Measurements from ENCODE around the gene TRPT1. TPM values are rescaled to one million over a fixed set of nuclear protein-coding genes. Genes with fewer than 3 reads are reported as not detected.

The TRPT1 gene
- total RNA-seq, 1 experiment from 2014 or later = 58.8 TPM

DNA sequence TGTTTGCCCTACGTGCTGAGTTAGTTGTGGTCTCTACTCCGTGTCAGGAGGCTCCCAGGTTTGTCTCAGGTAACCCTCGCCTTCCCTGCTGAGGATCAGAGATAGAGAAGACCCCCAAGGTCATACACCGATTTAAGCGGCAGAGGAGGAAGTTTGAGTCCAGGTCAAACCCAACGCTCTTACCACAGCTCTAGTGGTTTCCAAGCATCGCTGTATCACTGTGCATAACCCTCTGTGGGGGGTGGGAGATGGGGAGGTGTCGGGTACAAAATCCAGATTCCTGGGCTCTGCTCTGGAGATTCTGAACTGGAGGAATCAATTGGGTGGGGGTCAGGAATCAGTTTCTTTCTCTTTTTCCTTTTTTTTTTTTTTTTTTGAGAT lies 5.0 kb upstream of the TRPT1 start:
- CTCF ChIA-PET = interaction anchor here (1.0 to 2.8 kb wide), 5 partner anchors 17 to 74 kb away, joined by 3 to 25 read pairs (median 3); partner anchors contain the start of gene PLCB3

GRCh38 chr11:64230171-64230984 lies 4.4 kb upstream of the TRPT1 start, which contains the start of gene DNAJC4:
Gene DNAJC4 (plus strand): TSS chr11:64230548. CDS start chr11:64230855, 307 bp downstream.
- CTCF ChIA-PET = interaction anchor here (0.6 to 2.8 kb wide), 5 partner anchors 17 to 126 kb away, joined by 3 to 25 read pairs (median 3); partner anchors contain the start of gene PLCB3
- TF ChIP-seq NFATC4 (CRISPR knock-in tag; IDR thresholded peaks at IDR 0.05) (no peak), GTF2I (CRISPR knock-in tag; conservative IDR thresholded peaks at IDR 0.05) (no peak), EMX1 (CRISPR knock-in tag; IDR thresholded peaks at IDR 0.05) (no peak), ZBTB43 (CRISPR knock-in tag; IDR thresholded peaks at IDR 0.05) (no peak), AR (CRISPR knock-in tag; IDR thresholded peaks at IDR 0.05) (no peak), ZNF317 (CRISPR knock-in tag; IDR thresholded peaks at IDR 0.05; ENCODE audit: borderline replicate concordance, low read depth) (no peak), TCF7 (CRISPR knock-in tag; IDR thresholded peaks at IDR 0.05; ENCODE audit: low read depth) (no peak), ZNF532 (CRISPR knock-in tag; IDR thresholded peaks at IDR 0.05; ENCODE audit: borderline replicate concordance) (no peak), NFYB (CRISPR knock-in tag; conservative IDR thresholded peaks at IDR 0.05; ENCODE audit: low read depth) (peak; percentile 46), GABPB1 (CRISPR knock-in tag; IDR thresholded peaks at IDR 0.05) (0 out of 2 replicates have a peak, but pooled peaks have one; percentile 21), ETV6 (CRISPR knock-in tag; IDR thresholded peaks at IDR 0.05) (0 out of 2 replicates have a peak, but pooled peaks have one; percentile 35)
- TF ChIP-seq, protein P1, sequence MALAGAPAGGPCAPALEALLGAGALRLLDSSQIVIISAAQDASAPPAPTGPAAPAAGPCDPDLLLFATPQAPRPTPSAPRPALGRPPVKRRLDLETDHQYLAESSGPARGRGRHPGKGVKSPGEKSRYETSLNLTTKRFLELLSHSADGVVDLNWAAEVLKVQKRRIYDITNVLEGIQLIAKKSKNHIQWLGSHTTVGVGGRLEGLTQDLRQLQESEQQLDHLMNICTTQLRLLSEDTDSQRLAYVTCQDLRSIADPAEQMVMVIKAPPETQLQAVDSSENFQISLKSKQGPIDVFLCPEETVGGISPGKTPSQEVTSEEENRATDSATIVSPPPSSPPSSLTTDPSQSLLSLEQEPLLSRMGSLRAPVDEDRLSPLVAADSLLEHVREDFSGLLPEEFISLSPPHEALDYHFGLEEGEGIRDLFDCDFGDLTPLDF (CRISPR knock-in tag; IDR thresholded peaks at IDR 0.05) = no peak
- TF ChIP-seq, protein P2, sequence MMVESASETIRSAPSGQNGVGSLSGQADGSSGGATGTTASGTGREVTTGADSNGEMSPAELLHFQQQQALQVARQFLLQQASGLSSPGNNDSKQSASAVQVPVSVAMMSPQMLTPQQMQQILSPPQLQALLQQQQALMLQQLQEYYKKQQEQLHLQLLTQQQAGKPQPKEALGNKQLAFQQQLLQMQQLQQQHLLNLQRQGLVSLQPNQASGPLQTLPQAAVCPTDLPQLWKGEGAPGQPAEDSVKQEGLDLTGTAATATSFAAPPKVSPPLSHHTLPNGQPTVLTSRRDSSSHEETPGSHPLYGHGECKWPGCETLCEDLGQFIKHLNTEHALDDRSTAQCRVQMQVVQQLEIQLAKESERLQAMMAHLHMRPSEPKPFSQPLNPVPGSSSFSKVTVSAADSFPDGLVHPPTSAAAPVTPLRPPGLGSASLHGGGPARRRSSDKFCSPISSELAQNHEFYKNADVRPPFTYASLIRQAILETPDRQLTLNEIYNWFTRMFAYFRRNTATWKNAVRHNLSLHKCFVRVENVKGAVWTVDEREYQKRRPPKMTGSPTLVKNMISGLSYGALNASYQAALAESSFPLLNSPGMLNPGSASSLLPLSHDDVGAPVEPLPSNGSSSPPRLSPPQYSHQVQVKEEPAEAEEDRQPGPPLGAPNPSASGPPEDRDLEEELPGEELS (CRISPR knock-in tag; IDR thresholded peaks at IDR 0.05) = no peak

More for the DNA sequence above, 5.0 kb upstream of the TRPT1 start:
- Mint-ChIP-seq H3K4me3 (peak overlapping the region; percentile 82), H3K27ac (peak overlapping the region; percentile 90; the same call in 1 of the 2 replicates), H3K9me3 (no peaks in the 10 kb centered on the region), H3K27me3 (ENCODE audit: low read depth) (peaks cover 16% of the 10 kb centered on the region), H3K36me3 (peaks cover 3% of the 10 kb centered on the region; the same call in 1 of the 2 replicates), H3K4me1 (peaks cover 37% of the 10 kb centered on the region)
- ATAC-seq = no peak
- DNase-seq (ENCODE audit: low spot score) = no peak
- POLR2A ChIA-PET = interaction anchor here (0.7 to 1.3 kb wide), 3 partner anchors 10 to 87 kb away, joined by 3 to 7 read pairs (median 4); partner anchors contain the start of genes FKBP2 and PRDX5
- TF ChIP-seq TEAD1 (CRISPR knock-in tag; IDR thresholded peaks at IDR 0.05) (no peak), TCF7 (CRISPR knock-in tag; IDR thresholded peaks at IDR 0.05; ENCODE audit: low read depth) (no peak), TP53 (CRISPR knock-in tag; IDR thresholded peaks at IDR 0.05) (no peak), ZBTB21 (CRISPR knock-in tag; IDR thresholded peaks at IDR 0.05; ENCODE audit: borderline replicate concordance) (no peak), TEAD4 (CRISPR knock-in tag; IDR thresholded peaks at IDR 0.05) (no peak), NFATC4 (CRISPR knock-in tag; IDR thresholded peaks at IDR 0.05) (no peak), RORB (CRISPR knock-in tag; IDR thresholded peaks at IDR 0.05) (no peak), ZNF138 (CRISPR knock-in tag; conservative IDR thresholded peaks at IDR 0.05) (no peak)
- TF ChIP-seq, protein P3, sequence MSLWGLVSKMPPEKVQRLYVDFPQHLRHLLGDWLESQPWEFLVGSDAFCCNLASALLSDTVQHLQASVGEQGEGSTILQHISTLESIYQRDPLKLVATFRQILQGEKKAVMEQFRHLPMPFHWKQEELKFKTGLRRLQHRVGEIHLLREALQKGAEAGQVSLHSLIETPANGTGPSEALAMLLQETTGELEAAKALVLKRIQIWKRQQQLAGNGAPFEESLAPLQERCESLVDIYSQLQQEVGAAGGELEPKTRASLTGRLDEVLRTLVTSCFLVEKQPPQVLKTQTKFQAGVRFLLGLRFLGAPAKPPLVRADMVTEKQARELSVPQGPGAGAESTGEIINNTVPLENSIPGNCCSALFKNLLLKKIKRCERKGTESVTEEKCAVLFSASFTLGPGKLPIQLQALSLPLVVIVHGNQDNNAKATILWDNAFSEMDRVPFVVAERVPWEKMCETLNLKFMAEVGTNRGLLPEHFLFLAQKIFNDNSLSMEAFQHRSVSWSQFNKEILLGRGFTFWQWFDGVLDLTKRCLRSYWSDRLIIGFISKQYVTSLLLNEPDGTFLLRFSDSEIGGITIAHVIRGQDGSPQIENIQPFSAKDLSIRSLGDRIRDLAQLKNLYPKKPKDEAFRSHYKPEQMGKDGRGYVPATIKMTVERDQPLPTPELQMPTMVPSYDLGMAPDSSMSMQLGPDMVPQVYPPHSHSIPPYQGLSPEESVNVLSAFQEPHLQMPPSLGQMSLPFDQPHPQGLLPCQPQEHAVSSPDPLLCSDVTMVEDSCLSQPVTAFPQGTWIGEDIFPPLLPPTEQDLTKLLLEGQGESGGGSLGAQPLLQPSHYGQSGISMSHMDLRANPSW (CRISPR knock-in tag; conservative IDR thresholded peaks at IDR 0.05; ENCODE audit: low read depth) = no peak

More at GRCh38 chr11:64230171-64230984, 4.4 kb upstream of the TRPT1 start, which contains the start of gene DNAJC4:
- POLR2A ChIA-PET = interaction anchor here (0.5 to 1.0 kb wide), 4 partner anchors 21 to 221 kb away, joined by 3 to 5 read pairs (median 3); partner anchors contain the start of genes PRDX5 and STIP1
- Mint-ChIP-seq H3K27ac (peak within 1 kb of the TSS; percentile 90), H3K9me3 (no peaks in the 10 kb centered on the region), H3K4me1 (peaks cover 36% of the 10 kb centered on the region), H3K4me3 (peak within 1 kb of the TSS; percentile 82), H3K36me3 (peaks cover 1% of the 10 kb centered on the region; the same call in 1 of the 2 replicates), H3K27me3 (ENCODE audit: low read depth) (peaks cover 16% of the 10 kb centered on the region)
- ATAC-seq (peak; percentile 53), DNase-seq (ENCODE audit: low spot score) (peak; percentile 96)
